Hepatocyte (in vitro differentiated cells): Measurements from ENCODE around the gene NOX5. TPM values are rescaled to one million over a fixed set of nuclear protein-coding genes. Genes with fewer than 3 reads are reported as not detected.

Source experiments
- DNase-seq: peaks from one replicate; pipeline ENCODE4 v3.0.0-alpha.2; 2016; ENCODE audit warnings: low spot score
- H2AFZ ChIP-seq: fragments of 200-600 bp; sonication (generic); 2 replicates; pipeline ENCODE4 v1.6.0; 2016; ENCODE audit warnings: antibody characterized with exemption, mild to moderate bottlenecking
- H3K27ac ChIP-seq: fragments of 200-600 bp; sonication (generic); 2 replicates; pipeline ENCODE4 v1.5.1; 2016; ENCODE audit warnings: mild to moderate bottlenecking
- H3K27me3 ChIP-seq: fragments of 200-600 bp; sonication (generic); 2 replicates; pipeline ENCODE4 v1.6.1; 2016
- H3K36me3 ChIP-seq: fragments of 200-600 bp; sonication (generic); replicated peaks from 2 replicates; pipeline ENCODE4 v1.5.1; 2016; ENCODE audit warnings: low read depth; ENCODE audit not compliant: insufficient read depth
- H3K4me1 ChIP-seq: fragments of 200-600 bp; sonication (generic); 2 replicates; pipeline ENCODE4 v1.5.1; 2016; ENCODE audit warnings: mild to moderate bottlenecking, moderate library complexity; ENCODE audit not compliant: insufficient read depth
- H3K4me2 ChIP-seq: fragments of 200-600 bp; sonication (generic); 2 replicates; pipeline ENCODE4 v1.6.0; 2016
- H3K4me3 ChIP-seq: fragments of 200-600 bp; sonication (generic); 2 replicates; pipeline ENCODE4 v1.5.1; 2016; ENCODE audit warnings: mild to moderate bottlenecking
- H3K79me2 ChIP-seq: fragments of 200-600 bp; sonication (generic); 2 replicates; pipeline ENCODE4 v1.6.0; 2017; ENCODE audit warnings: mild to moderate bottlenecking
- H3K9me2 ChIP-seq: fragments of 200-600 bp; sonication (generic); replicated peaks from 2 replicates; pipeline ENCODE4 v1.6.0; 2017; ENCODE audit warnings: mild to moderate bottlenecking; ENCODE audit not compliant: insufficient read depth
- H3K9me3 ChIP-seq: fragments of 200-600 bp; sonication (generic); 2 replicates; pipeline ENCODE4 v1.5.1; 2016; ENCODE audit warnings: low read depth, mild to moderate bottlenecking
- H4K20me1 ChIP-seq: fragments of 200-600 bp; sonication (generic); 2 replicates; pipeline ENCODE4 v1.6.0; 2016; ENCODE audit warnings: mild to moderate bottlenecking; ENCODE audit not compliant: insufficient read depth, poor library complexity, severe bottlenecking
- EZH2 ChIP-seq: fragments of 200-600 bp; sonication (generic); IDR thresholded peaks from 2 replicates; pipeline ENCODE4 v1.6.1; 2016; ENCODE audit warnings: antibody characterized with exemption, mild to moderate bottlenecking, borderline replicate concordance
- EZH2phosphoT487 ChIP-seq: fragments of 200-600 bp; sonication (generic); IDR thresholded peaks from one replicate; pipeline ENCODE4 v1.6.1; 2018; ENCODE audit warnings: antibody characterized with exemption, mild to moderate bottlenecking, low read depth, moderate library complexity; ENCODE audit not compliant: unreplicated experiment, severe bottlenecking
- WGBS: methylation state at CpG from one replicate; pipeline ENCODE4 v1.1.6; 2016; ENCODE audit warnings: low lambda C conversion rate; ENCODE audit errors: missing lambda C conversion rate; 5-methylcytosine and 5-hydroxymethylcytosine counted together
- polyA plus RNA-seq: library from polyadenylated mRNA; unstranded; fragments of >200 nt; fragmentation: Nextera tagmentation; extraction: Ambion mirVana; gene quantifications from 2 replicates; pipeline ENCODE4 v1.2.1, GENCODE V29; 2016
- total RNA-seq: library from RNA; depleted of rRNA; stranded (reverse); fragments of >200 nt; gene quantifications from 2 replicates; pipeline ENCODE4 v1.2.3, GENCODE V29; 2014
- TF ChIP-seq, protein P1 (sequence below): fragments of 200-600 bp; sonication (generic); IDR thresholded peaks from 2 replicates; pipeline ENCODE4 v1.5.1; 2016; ENCODE audit warnings: antibody characterized with exemption, mild to moderate bottlenecking; ENCODE audit not compliant: poor library complexity

The NOX5 gene
- total and polyA plus RNA-seq, 2 experiments from 2014 or later, result 0.13 TPM; not detected in 1

DNA sequence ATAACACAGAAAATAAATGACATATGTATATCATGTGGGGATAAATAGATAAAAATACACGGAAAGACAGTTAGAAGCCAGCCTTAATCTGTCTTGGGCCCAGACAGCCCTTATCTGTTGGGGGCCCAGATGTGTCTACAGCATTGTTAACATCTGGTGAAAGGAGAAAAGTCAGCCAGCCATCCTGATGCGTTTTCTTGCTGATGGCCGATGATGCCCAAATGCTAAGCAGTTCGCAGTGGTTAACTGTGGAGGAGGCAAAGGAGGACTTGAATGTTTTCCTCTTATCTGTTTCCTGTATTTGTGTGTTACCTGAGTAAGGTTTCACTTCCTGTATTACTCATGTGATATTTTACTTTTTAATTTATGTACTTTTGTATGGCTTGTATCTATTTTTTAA lies 46.2 kb downstream of the NOX5 start:
- 62% methylated on average over 4 of the region's 4 CpGs for WGBS
- no peaks in the 10 kb centered on the region for H3K79me2 ChIP-seq
- DNase-seq, result no peak
- H3K9me3 ChIP-seq, result no peaks in the 10 kb centered on the region
- peaks cover 15% of the 10 kb centered on the region for H3K27me3 ChIP-seq
- H3K4me3 ChIP-seq, result no peak overlapping the region
- TF ChIP-seq EZH2 (no peak), EZH2phosphoT487 (no peak)
- TF ChIP-seq, protein P1, sequence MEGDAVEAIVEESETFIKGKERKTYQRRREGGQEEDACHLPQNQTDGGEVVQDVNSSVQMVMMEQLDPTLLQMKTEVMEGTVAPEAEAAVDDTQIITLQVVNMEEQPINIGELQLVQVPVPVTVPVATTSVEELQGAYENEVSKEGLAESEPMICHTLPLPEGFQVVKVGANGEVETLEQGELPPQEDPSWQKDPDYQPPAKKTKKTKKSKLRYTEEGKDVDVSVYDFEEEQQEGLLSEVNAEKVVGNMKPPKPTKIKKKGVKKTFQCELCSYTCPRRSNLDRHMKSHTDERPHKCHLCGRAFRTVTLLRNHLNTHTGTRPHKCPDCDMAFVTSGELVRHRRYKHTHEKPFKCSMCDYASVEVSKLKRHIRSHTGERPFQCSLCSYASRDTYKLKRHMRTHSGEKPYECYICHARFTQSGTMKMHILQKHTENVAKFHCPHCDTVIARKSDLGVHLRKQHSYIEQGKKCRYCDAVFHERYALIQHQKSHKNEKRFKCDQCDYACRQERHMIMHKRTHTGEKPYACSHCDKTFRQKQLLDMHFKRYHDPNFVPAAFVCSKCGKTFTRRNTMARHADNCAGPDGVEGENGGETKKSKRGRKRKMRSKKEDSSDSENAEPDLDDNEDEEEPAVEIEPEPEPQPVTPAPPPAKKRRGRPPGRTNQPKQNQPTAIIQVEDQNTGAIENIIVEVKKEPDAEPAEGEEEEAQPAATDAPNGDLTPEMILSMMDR, result no peak
- no peak overlapping the region for H3K27ac ChIP-seq
- no peak overlapping the region for H3K4me2 ChIP-seq
- no peaks in the 10 kb centered on the region for H3K9me2 ChIP-seq
- no peak overlapping the region for H2AFZ ChIP-seq
- no peaks in the 10 kb centered on the region for H4K20me1 ChIP-seq
- no peaks in the 10 kb centered on the region for H3K36me3 ChIP-seq
- no peaks in the 10 kb centered on the region for H3K4me1 ChIP-seq

DNA sequence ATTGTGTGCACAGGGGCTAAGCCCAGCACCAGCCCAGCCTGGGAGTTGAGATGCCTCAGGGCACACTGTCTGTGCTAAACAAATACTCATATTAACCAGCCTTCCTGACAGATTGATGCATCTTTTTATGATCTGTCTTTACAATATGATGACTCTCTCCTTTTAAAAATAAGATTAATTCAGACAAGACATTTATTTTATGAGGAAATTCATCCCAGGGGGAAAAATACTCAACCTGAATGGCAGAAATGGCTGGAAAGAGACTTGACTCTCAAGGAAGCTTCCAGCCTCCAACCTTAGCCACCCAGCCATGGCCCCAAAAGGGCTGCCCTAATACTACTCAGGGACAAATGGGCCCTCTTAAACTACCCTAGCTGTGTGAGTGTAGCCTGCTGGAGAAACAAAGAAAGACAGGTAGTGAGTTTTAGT lies 46.9 kb downstream of the NOX5 start:
- no peaks in the 10 kb centered on the region for H3K79me2 ChIP-seq
- no peaks in the 10 kb centered on the region for H3K9me3 ChIP-seq
- no peaks in the 10 kb centered on the region for H3K4me1 ChIP-seq
- no peak for DNase-seq
- H3K9me2 ChIP-seq, result no peaks in the 10 kb centered on the region
- TF ChIP-seq, protein P1, result no peak
- TF ChIP-seq EZH2, result no peak
- no peak for TF ChIP-seq EZH2phosphoT487
- no peak overlapping the region for H3K4me3 ChIP-seq
- H2AFZ ChIP-seq, result no peak overlapping the region
- H3K4me2 ChIP-seq, result no peak overlapping the region
- no peak overlapping the region for H3K27ac ChIP-seq
- no peaks in the 10 kb centered on the region for H4K20me1 ChIP-seq
- H3K36me3 ChIP-seq, result no peaks in the 10 kb centered on the region
- peaks cover 15% of the 10 kb centered on the region for H3K27me3 ChIP-seq

DNA sequence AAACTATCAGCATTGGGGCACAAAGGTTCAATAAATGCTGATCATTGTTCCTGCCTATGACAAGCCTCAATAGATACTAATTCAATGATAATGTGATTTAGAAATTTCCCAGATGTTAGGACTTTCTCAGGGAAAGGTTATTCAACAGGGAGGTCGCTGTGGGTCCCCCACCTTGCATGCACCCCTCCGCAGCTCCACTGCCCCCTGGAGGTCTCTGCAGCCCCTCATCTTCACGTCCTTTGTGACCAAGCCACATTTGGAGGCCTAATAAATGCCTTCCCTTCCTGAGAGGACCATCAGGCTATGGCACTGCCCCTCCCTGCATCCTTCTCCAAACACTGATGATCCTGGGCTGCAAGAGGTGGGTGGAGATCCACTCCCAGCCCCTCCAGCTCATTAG lies 50.2 kb downstream of the NOX5 start:
- Histone ChIP-seq H2AFZ (no peak overlapping the region), H3K4me1 (no peaks in the 10 kb centered on the region), H3K9me3 (no peaks in the 10 kb centered on the region), H3K4me2 (no peak overlapping the region), H4K20me1 (no peaks in the 10 kb centered on the region), H3K27me3 (no peaks in the 10 kb centered on the region), H3K9me2 (no peaks in the 10 kb centered on the region), H3K4me3 (no peak overlapping the region), H3K79me2 (no peaks in the 10 kb centered on the region), H3K27ac (no peak overlapping the region), H3K36me3 (no peaks in the 10 kb centered on the region)
- 84% methylated on average over 3 of the region's 3 CpGs for WGBS
- TF ChIP-seq EZH2 (no peak), EZH2phosphoT487 (no peak)
- TF ChIP-seq, protein P1, result no peak
- DNase-seq, result no peak
